Tibial nerve (tissue), 4 donors: ENCODE data around the gene RNF220. TPM values are rescaled to one million over a fixed set of nuclear protein-coding genes. Genes with fewer than 3 reads are reported as not detected.

Source experiments
- DNase-seq, 2 donors: peaks; one replicate each; pipeline ENCODE4 v3.0.0-alpha.2; 2019; ENCODE audit warnings: low spot score in 2 of 2
- H3K27ac ChIP-seq, 4 donors: fragments of 200-600 bp; sonication (generic) in 3 of 4; one replicate each; pipeline ENCODE4 v1.5.1; 2017 to 2019; ENCODE audit warnings: mild to moderate bottlenecking in 1 of 4
- H3K27me3 ChIP-seq, 2 donors: fragments of 200-600 bp; sonication (generic) in 1 of 2; one replicate each; pipeline versions ENCODE4 v1.5.1 to v1.6.0; 2017 to 2019
- H3K36me3 ChIP-seq, 3 donors: fragments of 200-600 bp; sonication (generic); one replicate each; pipeline ENCODE4 v1.5.1; 2018 to 2019
- H3K4me1 ChIP-seq, 4 donors: fragments of 200-600 bp; sonication (generic) in 3 of 4; one replicate each; pipeline ENCODE4 v1.5.1; 2017 to 2019
- H3K4me3 ChIP-seq, 4 donors: fragments of 200-600 bp; sonication (generic) in 3 of 4; one replicate each; pipeline ENCODE4 v1.5.1; 2017 to 2019; ENCODE audit warnings: mild to moderate bottlenecking in 1 of 4, moderate library complexity in 1 of 4
- H3K9me3 ChIP-seq, 4 donors: fragments of 200-600 bp; sonication (generic) in 3 of 4; one replicate each; pipeline ENCODE4 v1.5.1; 2017 to 2019
- CTCF ChIP-seq, 5 experiments: fragments of 200-600 bp in 3 of 5; fragments of 450-650 bp in 2 of 5; sonication (generic) in 3 of 5; IDR thresholded peaks; one replicate each; pipeline ENCODE4 v1.5.1; 2016 to 2019; ENCODE audit warnings: antibody characterized with exemption in 5 of 5, mild to moderate bottlenecking in 3 of 5, moderate library complexity in 2 of 5
- EP300 ChIP-seq, 2 donors: sonication (generic); formaldehyde crosslinking; IDR thresholded peaks; one replicate each; pipeline ENCODE4 v1.6.1; 2017; ENCODE audit warnings: antibody characterized with exemption in 2 of 2, mild to moderate bottlenecking in 1 of 2
- POLR2A ChIP-seq, 2 donors: fragments of 450-650 bp; IDR thresholded peaks; one replicate each; pipeline ENCODE4 v1.6.1; 2017; ENCODE audit warnings: antibody characterized with exemption in 2 of 2, mild to moderate bottlenecking in 2 of 2, moderate library complexity in 2 of 2
- WGBS, 2 donors: methylation state at CpG; one replicate each; pipeline ENCODE4 v1.1.5; 2018; 5-methylcytosine and 5-hydroxymethylcytosine counted together
- total RNA-seq, 4 donors: library from RNA; depleted of rRNA; stranded (reverse); fragments of >200 nt; gene quantifications; one replicate each; pipeline ENCODE4 v1.1.0, GENCODE V29; 2016

Gene RNF220
- total RNA-seq, 4 donors from 2014 or later, result 110 to 151 (median 114) TPM

- DNase-seq, result no peak
- H3K4me1 ChIP-seq, result no peaks in the 10 kb centered on the region
- WGBS, 2 donors, result 78 to 87% methylated on average over 3 of the region's 3 CpGs
- H3K9me3 ChIP-seq, result peaks cover 0 to 17% (median 0%) of the 10 kb centered on the region in 4 donors
- H3K4me3 ChIP-seq, result no peak overlapping the region
- no peak for TF ChIP-seq POLR2A (IDR thresholded peaks at IDR 0.05)
- TF ChIP-seq CTCF (IDR thresholded peaks at IDR 0.05), result no peak
- TF ChIP-seq EP300 (IDR thresholded peaks at IDR 0.05), result no peak
- no peaks in the 10 kb centered on the region for H3K27me3 ChIP-seq
- no peaks in the 10 kb centered on the region for H3K36me3 ChIP-seq
- no peak overlapping the region for H3K27ac ChIP-seq
Measured at GRCh38 chr1:44464361-44464760, 59.3 kb downstream of the RNF220 start.

- WGBS, 2 donors, result 79% methylated on average over 4 of the region's 4 CpGs
- H3K9me3 ChIP-seq, result peaks cover 0 to 17% (median 0%) of the 10 kb centered on the region in 4 donors
Measured at GRCh38 chr1:44467566-44467965, 62.5 kb downstream of the RNF220 start.

GRCh38 chr1:44471911-44472453 is 66.9 kb downstream of the RNF220 start:
- Histone ChIP-seq H3K9me3 (no peaks in the 10 kb centered on the region), H3K27me3 (no peaks in the 10 kb centered on the region), H3K36me3 (no peaks in the 10 kb centered on the region), H3K27ac (no peak overlapping the region), H3K4me1 (peaks cover 0 to 9% (median 2%) of the 10 kb centered on the region in 4 donors), H3K4me3 (no peak overlapping the region)
- WGBS, 2 donors, result 61 to 77% methylated on average over 2 of the region's 2 CpGs
- no peak for DNase-seq
- no peak for TF ChIP-seq POLR2A (IDR thresholded peaks at IDR 0.05)
- no peak for TF ChIP-seq EP300 (IDR thresholded peaks at IDR 0.05)
- no peak for TF ChIP-seq CTCF (IDR thresholded peaks at IDR 0.05)

More at GRCh38 chr1:44467566-44467965, 62.5 kb downstream of the RNF220 start:
- H3K36me3 ChIP-seq, result no peaks in the 10 kb centered on the region
- H3K27me3 ChIP-seq, result no peaks in the 10 kb centered on the region
- no peak for TF ChIP-seq POLR2A (IDR thresholded peaks at IDR 0.05)
- TF ChIP-seq CTCF (IDR thresholded peaks at IDR 0.05), result no peak
- no peak for TF ChIP-seq EP300 (IDR thresholded peaks at IDR 0.05)
- no peak overlapping the region for H3K4me3 ChIP-seq
- H3K27ac ChIP-seq, result no peak overlapping the region
- DNase-seq, result no peak
- H3K4me1 ChIP-seq, result peaks cover 0 to 4% (median 1%) of the 10 kb centered on the region in 4 donors

- Histone ChIP-seq H3K4me3 (no peak overlapping the region), H3K4me1 (peaks cover 0 to 9% (median 2%) of the 10 kb centered on the region in 4 donors), H3K27me3 (no peaks in the 10 kb centered on the region), H3K9me3 (no peaks in the 10 kb centered on the region), H3K36me3 (no peaks in the 10 kb centered on the region), H3K27ac (peak overlapping the region in 1 of 4 donors; percentile 15)
- DNase-seq, result no peak
- no peak for TF ChIP-seq CTCF (IDR thresholded peaks at IDR 0.05)
- no peak for TF ChIP-seq EP300 (IDR thresholded peaks at IDR 0.05)
- no peak for TF ChIP-seq POLR2A (IDR thresholded peaks at IDR 0.05)
- 38 to 44% methylated on average over 18 of the region's 18 CpGs for WGBS, 2 donors
Measured at GRCh38 chr1:44472620-44473525, 67.8 kb downstream of the RNF220 start.

GRCh38 chr1:44476891-44477290 is 71.8 kb downstream of the RNF220 start:
- no peak for DNase-seq
- H3K9me3 ChIP-seq, result no peaks in the 10 kb centered on the region
- no peak overlapping the region for H3K27ac ChIP-seq
- no peaks in the 10 kb centered on the region for H3K36me3 ChIP-seq
- no peaks in the 10 kb centered on the region for H3K27me3 ChIP-seq
- no peak overlapping the region for H3K4me3 ChIP-seq
- no peak for TF ChIP-seq CTCF (IDR thresholded peaks at IDR 0.05)
- no peak for TF ChIP-seq EP300 (IDR thresholded peaks at IDR 0.05)
- no peak for TF ChIP-seq POLR2A (IDR thresholded peaks at IDR 0.05)
- H3K4me1 ChIP-seq, result peaks cover 0 to 9% (median 2%) of the 10 kb centered on the region in 4 donors
